Kidney tubule cell (primary cell): ENCODE data around the gene TMEM154.
"Not testable (repeated sequence)": the region's sequence is repeated elsewhere in the genome, so short reads cannot be mapped to it uniquely, and the experiment has no call there.

Experiments used
- DNase-seq: peaks from one replicate; pipeline ENCODE4 v3.0.0-alpha.2; 2018; ENCODE audit warnings: low spot score

Gene TMEM154

DNA sequence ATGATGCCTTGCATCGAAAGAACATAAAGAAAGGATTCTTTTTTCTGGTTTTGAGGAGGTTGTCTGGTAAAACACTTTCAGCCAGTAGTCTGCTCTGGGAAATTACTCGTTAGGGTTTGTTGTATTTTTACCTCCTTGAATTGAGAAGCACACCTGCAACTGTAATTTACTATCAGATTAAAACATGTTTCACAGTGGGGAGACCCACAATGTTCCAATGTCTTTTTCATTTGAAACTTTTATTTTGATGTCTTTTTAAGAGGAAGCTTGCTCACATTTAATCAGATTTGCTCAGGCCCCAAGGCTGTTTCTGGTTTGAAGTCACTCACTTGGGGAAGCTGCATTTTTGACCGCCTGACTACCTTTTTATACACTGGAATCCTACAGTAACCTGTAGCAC, 12.0 kb downstream of the TMEM154 start:
- DNase-seq, result no peak

DNA sequence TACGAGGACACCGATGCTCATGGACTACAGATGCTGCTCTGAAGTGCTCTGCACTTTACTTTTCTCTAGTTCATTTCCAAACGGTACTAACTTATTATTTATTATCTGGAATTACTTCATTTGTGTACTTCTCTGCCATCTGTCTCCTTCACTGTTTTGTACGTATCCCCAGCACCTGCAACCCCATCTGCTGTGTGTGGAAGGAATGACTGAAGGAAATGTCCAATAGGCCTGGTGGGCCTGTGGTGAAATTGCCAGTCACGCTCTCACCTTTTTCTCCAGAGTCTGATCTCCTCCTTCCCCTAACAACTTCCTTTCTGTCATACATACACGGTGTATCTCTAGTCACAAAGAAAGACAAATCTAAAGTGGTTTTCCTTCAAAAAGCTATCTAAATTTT, 12.9 kb downstream of the TMEM154 start:
- DNase-seq, result no peak

DNA sequence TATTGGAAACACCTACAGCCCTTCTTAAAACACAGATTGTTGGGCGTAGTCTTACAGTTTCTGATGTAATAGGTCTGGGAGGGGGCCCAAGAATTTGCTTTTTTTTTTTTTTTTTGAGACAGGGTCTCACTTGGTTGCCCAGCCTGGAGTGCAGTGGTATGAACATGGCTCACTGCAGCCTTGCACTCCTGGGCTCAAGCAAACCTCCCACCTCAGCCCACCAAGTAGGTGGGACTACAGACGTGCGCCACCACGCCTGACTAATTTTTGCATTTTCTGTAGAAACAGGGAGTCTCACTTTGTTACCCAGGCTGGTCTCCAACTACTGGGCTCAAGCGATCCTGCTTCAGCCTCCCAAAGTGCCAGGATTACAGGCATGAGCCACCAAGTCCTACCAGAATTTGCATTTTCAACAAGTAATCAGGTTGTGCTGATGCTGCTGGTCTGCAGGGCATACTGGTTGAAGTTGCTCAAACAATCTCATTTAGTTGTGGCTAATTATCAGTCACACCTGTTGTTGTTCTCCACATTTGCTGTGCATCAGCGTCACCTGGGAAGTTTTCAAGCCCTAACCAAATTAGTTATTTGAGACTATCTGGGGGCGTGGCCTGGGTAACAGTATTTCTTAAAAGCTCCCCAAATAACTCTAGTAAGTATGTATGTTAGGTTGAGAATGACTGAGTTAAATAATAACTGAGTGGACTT, 14.0 kb downstream of the TMEM154 start:
- DNase-seq, result no peak

DNA sequence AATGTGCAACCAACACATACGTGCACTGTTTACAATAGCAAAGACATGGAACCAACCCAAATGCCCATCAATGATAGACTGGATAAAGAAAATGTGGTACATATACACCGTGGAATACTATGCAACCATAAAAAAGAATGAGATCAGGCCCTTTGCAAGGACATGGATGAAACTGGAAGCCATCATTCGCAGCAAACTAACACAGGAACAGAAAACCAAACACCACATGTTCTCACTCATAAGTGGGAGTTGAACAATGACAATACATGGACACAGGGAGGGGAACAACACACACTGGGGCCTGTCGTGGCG, 15.8 kb downstream of the TMEM154 start:
- DNase-seq, result not testable (repeated sequence)

DNA sequence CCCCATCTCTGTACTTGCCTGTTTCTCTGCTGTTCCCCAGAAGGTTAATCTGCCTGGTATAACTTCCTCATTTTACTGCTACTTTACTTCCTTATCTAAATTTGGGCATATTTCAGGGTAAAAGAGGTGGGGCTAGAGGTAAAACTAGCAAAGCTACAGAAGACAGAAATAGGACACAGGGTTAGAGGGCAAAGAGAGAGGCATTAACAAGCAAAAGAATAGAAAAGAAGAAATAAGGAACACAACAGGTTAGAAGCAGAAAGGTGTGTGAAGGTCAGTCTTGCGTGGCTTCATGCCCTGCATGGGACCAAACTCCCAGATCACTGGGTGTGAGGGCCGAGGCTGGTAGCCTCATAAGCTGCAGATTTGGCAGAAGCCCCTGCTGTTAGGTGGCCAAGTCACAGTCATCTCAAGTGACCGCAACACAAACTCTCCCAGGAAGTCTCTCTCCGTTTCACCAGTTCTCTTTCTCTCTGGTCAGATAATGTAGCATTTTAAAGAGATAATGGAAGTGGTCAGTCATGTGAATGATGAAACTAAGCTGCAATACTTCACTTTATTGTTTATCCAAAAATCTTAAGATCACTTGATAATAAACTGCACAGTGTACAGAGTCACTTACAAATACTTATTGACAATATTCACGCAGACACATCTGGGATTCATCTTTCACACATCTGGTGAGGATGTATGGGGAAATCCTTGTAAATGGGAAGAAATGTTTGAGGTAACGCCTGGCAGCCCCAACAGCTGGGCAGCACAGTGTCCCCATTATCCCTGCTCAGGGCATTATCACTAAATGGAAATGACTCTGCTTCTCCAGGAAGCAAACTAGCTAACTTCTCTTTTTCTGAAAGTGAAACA, 16.4 kb downstream of the TMEM154 start:
- DNase-seq, result no peak

DNA sequence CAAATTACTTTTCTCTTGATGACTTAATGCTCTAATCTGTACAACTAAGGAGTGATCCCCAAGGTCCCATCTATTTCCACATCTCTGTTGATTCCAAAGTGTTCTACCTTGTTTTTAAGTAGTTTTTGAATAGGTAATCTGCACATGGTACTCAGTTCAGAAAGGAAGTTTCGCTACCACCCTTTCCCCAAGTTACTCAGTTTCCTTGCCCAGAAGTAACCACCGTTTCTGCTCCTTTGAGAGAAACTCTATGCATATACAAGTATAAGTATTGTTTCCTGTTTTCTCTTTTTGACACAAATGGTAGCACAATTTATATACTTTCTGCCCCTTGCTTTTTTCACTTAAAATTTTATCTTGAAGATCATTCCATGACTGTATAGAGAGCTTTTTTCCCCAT, 18.1 kb downstream of the TMEM154 start:
- no peak for DNase-seq

DNA sequence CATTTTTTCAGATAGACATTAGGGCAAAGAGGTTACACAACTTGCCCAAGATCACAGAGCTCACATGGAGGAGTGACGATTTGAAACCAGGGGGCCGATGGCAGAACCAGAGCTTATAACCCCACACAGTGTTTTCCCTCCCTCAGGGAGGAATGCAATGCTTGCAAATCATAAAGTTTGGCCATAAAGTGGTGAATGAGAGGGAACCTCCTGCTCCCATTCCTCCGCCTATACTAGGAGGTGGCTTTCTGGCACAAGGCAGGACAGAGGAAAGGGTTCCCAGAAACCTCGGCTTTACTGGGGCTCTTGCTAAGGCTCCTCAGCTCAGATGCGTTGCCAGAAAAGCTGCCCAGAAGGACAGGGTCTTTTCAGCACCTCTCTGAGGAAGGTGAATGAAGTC, 19.3 kb downstream of the TMEM154 start:
- DNase-seq, result no peak

DNA sequence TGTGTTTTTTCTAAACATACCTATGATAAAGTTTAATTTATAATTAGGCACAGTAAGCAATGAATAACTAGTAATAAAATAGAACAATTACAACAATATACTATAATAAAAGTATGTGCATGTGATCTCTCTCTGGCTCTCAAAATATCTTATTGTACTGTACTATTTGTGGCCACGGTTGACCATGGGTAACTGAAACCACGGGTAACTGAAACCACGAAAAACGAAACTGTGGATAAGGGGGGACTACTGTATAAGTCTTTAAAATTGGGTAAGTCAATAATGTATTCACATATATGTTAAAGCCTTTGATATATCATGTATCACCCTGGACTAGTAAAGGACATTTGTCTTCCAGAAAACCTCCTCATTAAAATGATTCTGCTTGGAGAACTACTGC, 20.0 kb downstream of the TMEM154 start:
- DNase-seq, result no peak

DNA sequence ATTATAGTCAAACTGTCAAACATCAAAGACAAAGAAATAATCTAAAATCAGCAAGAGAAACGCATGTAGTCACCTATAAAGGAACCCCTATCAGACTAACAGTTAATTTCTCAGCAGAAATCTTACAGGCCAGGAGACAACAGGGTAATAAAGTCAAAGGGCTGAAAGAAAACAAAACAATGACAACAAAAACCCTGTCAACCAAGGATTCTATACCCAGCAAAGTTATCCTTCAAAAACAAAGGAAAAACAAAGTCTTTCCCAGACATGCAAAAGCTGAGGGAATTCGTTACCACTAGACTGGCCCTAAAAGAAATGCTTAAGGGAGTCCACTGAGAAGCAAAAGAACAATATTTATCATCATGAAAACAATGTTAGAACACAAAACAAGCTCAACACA, 22.1 kb downstream of the TMEM154 start:
- DNase-seq, result no peak

DNA sequence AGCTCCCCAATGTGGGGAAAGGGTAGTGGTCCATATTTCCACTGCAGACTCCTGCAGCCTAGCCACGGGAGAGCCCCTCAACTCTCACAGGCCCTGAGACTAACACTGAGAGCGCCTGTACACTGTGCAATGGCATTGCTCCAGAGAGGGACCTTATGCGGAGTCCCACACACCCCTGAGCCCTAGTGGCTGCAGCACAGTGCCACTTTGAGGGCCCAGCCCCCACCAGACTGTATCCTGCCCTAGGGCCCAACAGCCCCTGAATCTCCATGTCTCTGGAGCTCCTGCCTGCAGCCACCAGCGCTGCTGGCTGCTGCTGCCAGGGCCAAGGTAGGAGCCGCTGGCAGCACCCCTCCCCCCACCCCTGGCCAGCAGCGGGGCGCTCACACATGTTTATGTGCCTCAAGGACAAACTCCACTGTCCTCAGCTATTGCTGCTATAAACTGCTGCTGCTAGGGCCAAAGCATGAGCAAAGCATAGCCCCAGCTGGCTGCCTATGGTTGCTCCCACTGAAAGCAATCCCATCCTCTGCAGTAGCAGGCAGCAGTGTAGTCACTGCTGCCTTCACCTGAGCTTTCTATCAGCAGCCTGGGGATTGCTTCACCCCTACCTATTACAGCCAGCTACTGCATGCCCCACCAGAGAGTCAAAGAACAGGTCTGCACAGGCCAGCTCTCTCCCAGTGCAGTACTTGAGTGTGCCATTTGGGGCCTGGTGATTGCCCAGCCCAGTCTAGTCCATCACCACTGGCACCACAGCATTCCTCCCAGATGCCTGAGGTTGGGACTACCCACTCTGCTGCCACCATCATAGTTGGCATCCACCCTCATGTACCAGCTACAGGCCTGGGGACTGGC, 24.3 kb downstream of the TMEM154 start:
- DNase-seq, result no peak

DNA sequence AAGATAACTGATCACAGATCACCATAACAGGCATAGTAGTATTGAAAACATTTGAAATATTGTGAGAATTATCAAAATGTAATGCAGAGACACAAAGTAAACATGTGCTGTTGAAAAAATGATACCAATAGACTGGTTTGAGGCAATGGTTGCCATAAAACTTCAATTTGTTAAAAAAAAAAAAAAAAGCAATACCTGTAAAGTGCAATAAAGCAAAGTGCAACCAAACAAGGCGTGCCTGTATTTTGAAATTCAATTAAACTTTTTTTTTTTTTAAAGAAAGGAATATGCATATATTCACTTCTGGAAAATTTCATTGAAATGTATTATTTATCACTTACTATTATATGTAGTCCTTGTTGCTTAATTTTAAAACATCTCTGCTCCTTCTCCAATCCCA, 27.7 kb downstream of the TMEM154 start:
- no peak for DNase-seq

DNA sequence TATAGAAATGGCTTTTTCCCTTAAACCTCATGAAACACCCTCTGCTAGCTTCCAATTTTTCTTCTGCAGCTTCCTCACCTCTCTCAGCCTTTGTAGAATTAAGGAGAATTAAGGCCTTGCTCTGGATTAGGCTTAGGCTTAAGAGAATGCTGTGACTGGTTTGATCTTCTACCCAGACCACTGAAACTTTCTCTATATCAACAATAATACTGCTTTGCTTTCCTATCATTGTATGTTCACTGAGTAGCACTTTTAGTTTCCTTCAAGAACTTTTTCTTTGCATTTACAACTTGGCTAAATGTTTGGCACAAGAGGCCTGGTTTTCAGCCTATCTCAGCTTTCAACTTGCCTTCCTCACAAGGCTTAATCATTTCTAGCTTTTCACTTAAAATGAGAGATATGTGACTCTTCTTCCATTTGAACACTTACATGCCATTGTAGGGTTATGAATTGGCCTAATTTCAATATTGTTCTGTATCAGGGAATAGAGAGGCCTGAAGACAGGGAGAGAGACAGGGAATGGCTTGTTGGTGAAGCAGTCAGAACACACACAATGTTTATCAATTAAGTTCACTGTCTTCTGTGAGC, 28.2 kb downstream of the TMEM154 start:
- DNase-seq, result no peak

DNA sequence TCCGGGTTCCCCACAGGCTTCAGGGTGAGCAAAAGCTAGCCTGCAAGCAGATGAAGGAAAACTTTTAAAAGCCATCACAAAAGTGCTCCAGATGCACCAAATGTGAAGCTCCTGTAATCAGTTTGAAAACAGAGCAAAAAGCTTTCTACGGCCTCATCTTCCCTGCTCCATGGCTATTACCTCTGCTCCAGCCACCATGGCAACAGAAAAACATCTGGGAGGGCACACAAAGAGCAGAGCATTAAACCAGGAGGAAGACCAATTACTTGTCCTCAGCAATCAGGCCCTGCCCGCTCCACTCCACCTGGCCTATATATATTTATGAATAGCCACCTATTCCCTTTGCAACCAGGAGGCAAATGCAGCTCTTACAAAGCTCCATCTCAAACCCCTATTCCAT, 33.6 kb downstream of the TMEM154 start:
- no peak for DNase-seq

DNA sequence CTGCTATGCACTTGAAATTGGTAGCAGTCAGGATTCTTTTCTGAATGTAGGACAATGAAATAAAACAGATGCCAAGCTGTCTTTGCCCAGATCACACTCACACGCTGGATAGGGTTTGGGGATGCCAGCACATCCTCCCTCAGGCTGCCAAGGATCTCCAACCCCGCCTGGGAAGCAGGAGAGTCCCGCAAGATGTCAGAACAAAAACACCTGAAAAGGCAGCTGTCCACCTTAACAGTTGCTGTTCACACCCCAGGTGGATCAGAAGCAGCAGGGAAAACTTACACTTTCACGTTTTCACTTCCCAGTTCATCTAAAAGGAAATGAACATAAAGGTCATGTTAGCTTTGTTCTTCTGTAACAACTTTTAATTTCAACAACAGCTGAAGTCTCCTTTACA, 35.7 kb downstream of the TMEM154 start:
- DNase-seq, result no peak

DNA sequence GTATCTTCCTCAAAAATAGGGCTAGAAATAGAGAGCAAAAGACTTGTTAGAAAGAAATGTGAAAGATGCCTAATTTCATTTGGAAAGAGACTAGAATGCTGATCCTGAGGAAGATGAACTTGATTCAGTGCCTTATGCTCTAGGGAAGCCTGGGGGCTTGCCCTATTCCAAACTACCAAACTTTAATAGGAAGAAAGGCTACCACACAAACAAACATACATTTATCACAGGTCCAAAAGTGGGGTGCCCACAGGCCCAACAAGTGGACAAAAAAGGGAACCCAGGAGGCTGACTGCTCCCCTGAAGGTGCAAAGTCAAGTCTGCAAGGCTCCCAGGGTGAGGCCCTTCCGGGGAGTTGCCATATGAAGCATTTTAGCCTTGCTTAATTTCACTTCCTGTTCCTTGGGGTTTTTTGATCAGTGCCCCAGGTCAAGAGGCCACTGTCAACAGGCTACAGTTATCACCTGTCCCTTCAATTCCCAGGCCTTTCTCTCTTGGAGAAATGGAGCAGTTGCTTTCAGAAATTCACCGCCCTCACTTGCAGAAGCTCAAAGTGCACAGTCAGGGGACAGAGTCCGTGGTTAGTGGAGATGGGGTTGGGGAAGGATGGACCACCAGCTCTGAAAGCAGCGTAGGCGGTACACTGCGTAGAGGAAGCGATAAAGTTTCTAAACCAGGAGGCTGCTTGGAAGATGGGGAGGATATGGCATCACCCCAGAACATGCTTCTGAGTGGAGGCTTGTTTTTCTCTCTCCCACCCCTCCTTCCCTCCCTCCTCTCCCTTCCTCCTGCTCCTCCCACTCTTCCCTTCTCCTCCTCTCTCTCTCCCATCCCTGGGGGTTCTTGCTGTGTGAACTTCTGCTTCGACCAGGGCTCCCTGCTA, 36.4 kb downstream of the TMEM154 start:
- DNase-seq, result no peak

DNA sequence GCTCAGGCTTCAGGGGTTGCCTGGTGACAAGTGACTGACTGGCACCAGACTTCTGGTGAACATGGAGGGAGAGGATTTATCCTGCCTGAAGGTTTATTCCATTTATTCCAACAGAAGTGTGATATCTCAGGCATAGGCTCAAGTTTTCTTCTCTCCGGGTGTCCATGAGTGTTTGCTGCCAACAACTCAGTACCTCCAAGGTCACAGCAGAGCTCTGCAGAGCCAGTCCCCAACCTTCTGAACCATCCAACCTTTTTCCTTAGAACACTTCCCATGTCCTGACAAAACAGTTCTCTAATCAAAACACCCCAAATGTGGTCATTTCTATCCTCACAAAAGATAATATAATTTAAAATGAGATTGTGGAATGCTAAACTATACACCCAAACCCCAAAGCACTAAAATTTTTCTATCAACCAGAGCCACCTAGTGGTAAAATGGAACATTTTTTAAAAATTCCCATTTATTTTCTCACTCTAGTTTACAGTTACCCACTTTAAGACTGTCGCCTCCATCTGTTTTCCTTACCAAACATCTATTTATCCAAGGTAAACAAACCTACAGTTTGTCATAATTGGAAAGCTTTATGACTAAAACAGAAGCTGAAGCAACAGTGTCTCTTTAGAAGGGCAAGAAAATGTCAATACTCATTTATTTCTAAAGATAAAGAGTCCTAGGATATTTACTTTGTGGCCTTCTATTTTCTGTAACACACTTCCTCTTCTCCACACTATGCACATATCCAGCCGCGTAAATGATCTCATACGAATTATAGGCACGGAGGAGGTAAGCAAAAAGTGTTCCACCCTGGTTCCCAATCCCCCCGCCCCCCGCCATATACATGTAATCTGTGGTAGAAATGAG, 39.5 kb downstream of the TMEM154 start:
- DNase-seq, result peak; percentile 18

DNA sequence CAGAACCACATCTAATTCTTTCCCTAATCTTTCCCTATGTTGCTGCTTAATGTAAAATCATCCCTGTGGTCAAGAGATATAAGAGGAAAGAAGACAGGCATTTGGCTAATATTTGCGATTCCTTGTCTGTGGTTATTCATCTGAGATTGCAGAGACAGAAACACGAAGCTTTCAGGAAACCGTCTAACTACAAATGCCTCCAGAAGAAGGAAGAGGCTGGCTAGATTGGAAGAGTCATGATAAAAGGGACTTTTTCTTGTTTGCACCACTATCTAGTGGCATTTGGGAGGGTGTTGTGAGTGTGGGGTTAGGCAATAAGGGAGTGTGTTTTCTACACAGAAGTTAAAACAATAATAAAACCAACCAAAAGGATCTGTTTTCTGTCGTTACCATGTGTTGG, 43.9 kb downstream of the TMEM154 start:
- no peak for DNase-seq

DNA sequence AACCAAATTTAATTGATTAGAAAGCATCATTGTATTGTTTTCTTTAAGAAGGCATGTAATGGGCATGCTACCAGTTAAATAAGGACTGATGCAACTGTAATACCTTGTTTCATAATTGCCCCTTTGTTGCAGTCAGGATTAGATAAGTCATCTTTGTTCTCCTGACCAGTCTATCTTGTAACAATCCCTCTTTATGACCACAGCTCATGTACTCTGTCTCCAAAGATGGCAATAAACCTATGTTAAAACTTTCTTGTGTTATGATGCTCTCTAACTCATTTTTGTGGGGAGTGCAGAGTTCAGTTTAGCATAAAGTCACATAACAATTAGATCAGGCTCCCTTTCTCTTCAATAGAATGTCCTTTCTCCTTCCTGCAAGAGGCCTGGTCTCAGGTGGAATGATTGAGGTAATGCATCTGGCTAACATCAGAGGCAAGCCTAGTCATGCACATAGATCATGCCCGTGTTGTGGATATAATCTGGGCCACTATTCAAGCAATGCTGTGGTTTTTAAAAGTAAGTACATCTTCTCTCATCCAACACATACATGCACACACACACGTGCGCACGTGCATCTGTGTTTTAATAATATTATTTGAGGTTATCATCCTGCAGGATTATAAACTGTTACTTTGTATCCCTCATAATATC, 45.6 kb downstream of the TMEM154 start:
- no peak for DNase-seq

DNA sequence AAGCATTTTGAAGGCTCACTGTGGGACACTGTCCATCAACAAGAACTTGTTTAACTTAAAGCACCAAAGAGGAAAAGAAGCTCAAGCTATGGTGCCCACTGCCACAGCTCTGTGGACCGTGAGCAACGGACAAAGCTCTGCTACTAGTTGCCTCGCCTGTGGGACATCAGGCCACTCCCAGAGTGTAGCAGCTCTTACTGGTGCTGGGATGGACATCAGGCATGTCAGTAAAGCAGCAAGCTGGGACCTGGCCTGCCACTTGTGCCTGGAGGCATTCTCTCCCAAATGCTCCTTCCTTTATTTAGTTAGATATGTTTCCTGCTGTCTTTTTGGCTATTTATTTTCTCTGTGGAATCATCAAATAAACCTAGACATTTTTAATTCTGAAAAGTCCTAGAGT, 46.7 kb downstream of the TMEM154 start:
- DNase-seq, result no peak

DNA sequence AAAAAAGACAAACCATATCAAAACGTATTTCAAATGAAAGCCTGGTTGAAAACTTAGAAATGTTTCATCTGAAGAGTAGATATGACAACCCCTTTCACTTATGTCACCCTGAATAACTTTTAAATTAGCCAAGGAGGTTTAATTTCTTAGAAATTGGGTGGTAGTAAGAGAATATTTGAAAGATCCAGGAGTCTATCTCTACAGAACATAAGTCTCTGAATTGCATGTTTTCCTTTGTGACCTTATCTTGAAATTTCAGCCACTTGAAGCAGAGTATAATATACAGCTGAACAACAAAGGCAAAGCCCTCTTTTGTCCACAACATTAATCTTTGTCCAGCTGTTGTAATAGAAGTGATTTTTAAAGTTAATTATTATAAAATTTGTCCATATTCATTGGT, 49.5 kb downstream of the TMEM154 start:
- DNase-seq, result no peak
